Natural killer cell (primary cell): ENCODE data around the gene C17orf58. TPM values are rescaled to one million over a fixed set of nuclear protein-coding genes. Genes with fewer than 3 reads are reported as not detected.
"Not testable (repeated sequence)": the region's sequence is repeated elsewhere in the genome, so short reads cannot be mapped to it uniquely, and the experiment has no call there.

ENCODE experiments used
- ATAC-seq, 3 donors: fragments of 150-1000 bp in 2 of 3; fragments of 200-7000 bp in 1 of 3; cut with Tn5 transposase; 1 replicate in 1 of 3; 2 replicates in 2 of 3; pipeline ENCODE4 v1.10.0; 2021; ENCODE audit warnings: mild to moderate bottlenecking in 2 of 3, moderate library complexity in 2 of 3
- DNase-seq, 2 donors: peaks; one replicate each; pipeline versions ENCODE4 v3.0.0 to v3.0.0-alpha.2; 2013 to 2021; ENCODE audit warnings: mixed read lengths in 1 of 2
- H3K27ac ChIP-seq: one replicate; pipeline ENCODE4 v1.5.1; 2013; ENCODE audit warnings: mild to moderate bottlenecking, low read length
- H3K27me3 ChIP-seq: one replicate; pipeline ENCODE4 v1.6.1; 2013; ENCODE audit warnings: low read length; ENCODE audit not compliant: control insufficient read depth, insufficient read depth
- H3K36me3 ChIP-seq: one replicate; pipeline ENCODE4 v1.6.1; 2013; ENCODE audit warnings: low read length; ENCODE audit not compliant: control insufficient read depth, insufficient read depth
- H3K4me1 ChIP-seq: one replicate; pipeline ENCODE4 v1.6.1; 2013; ENCODE audit warnings: low read length; ENCODE audit not compliant: control insufficient read depth, insufficient read depth
- H3K4me3 ChIP-seq: one replicate; pipeline ENCODE4 v1.5.1; 2013; ENCODE audit warnings: low read length
- H3K9me3 ChIP-seq: one replicate; pipeline ENCODE4 v1.6.1; 2013; ENCODE audit warnings: low read length; ENCODE audit not compliant: control insufficient read depth, insufficient read depth
- H3K27ac Mint-ChIP-seq, 2 donors: one replicate each; pipeline ENCODE4 v1.8.0; 2022; ENCODE audit warnings: mild to moderate bottlenecking in 2 of 2, mixed read lengths in 2 of 2, moderate library complexity in 1 of 2
- H3K27me3 Mint-ChIP-seq, 2 donors: one replicate each; pipeline ENCODE4 v1.8.0; 2022; ENCODE audit warnings: low read depth in 2 of 2, mixed read lengths in 2 of 2
- H3K36me3 Mint-ChIP-seq: one replicate; pipeline ENCODE4 v1.8.0; 2022; ENCODE audit warnings: mixed read lengths
- H3K4me1 Mint-ChIP-seq, 2 donors: one replicate each; pipeline ENCODE4 v1.8.0; 2022; ENCODE audit warnings: mixed read lengths in 2 of 2
- H3K4me3 Mint-ChIP-seq: one replicate; pipeline ENCODE4 v1.8.0; 2022; ENCODE audit warnings: mild to moderate bottlenecking, moderate library complexity, mixed read lengths
- H3K9me3 Mint-ChIP-seq, 2 donors: one replicate each; pipeline ENCODE4 v1.8.0; 2022; ENCODE audit warnings: mixed read lengths in 2 of 2
- CTCF ChIP-seq: fragments of 200-600 bp; IDR thresholded peaks from one replicate; pipeline ENCODE4 v1.8.0; 2022; ENCODE audit warnings: antibody characterized with exemption
- WGBS: methylation state at CpG from one replicate; pipeline ENCODE4 v1.1.7; 2013; ENCODE audit warnings: missing lambda C conversion rate; ENCODE audit not compliant: insufficient coverage; 5-methylcytosine and 5-hydroxymethylcytosine counted together
- intact Hi-C: fragments of 100-400 bp; cut with micrococcal nuclease; formaldehyde crosslinking; loops from one replicate; pipeline ENCODE4 v1.14.2; 2022
- total RNA-seq, 4 donors: library from RNA; stranded (reverse); fragments of 120-200 nt in 1 of 4; gene quantifications; one replicate each; pipeline versions ENCODE4 v1.2.3 to v1.2.4, GENCODE V29; 2013 to 2022

The C17orf58 gene
- total RNA-seq, 3 donors from 2014 or later (not counting 1 experiment from before 2014, with no cell fraction given): 4.3 to 5.8 (median 4.6) TPM

- Mint-ChIP-seq H3K9me3 (no peaks in the 10 kb centered on the region), H3K27ac (no peak overlapping the region), H3K27me3 (no peaks in the 10 kb centered on the region), H3K36me3 (no peaks in the 10 kb centered on the region), H3K4me3 (no peak overlapping the region), H3K4me1 (no peaks in the 10 kb centered on the region)
- 96% methylated on average over 7 of the region's 7 CpGs for WGBS
- H3K27ac ChIP-seq: no peak overlapping the region
- H3K36me3 ChIP-seq: peaks cover 37% of the 10 kb centered on the region
- intact Hi-C loops: no loop called here
- no peaks in the 10 kb centered on the region for H3K27me3 ChIP-seq
- ATAC-seq (no peak), DNase-seq (no peak)
- H3K9me3 ChIP-seq: no peaks in the 10 kb centered on the region
- TF ChIP-seq CTCF: no peak
- H3K4me3 ChIP-seq: no peak overlapping the region
- H3K4me1 ChIP-seq: no peaks in the 10 kb centered on the region
Measured at GRCh38 chr17:67970783-67971182, 25.5 kb downstream of the C17orf58 start.

GRCh38 chr17:67963145-67963572 is 33.1 kb downstream of the C17orf58 start:
- peak overlapping the region; percentile 7 to 67 for H3K27ac Mint-ChIP-seq
- peak; percentile 74 for TF ChIP-seq CTCF
- H3K36me3 Mint-ChIP-seq, H3K27me3 Mint-ChIP-seq, H3K4me1 Mint-ChIP-seq, H3K4me3 ChIP-seq, H3K9me3 ChIP-seq, H3K4me3 Mint-ChIP-seq, H3K4me1 ChIP-seq, H3K27me3 ChIP-seq, H3K27ac ChIP-seq, H3K9me3 Mint-ChIP-seq: not testable (repeated sequence)
- H3K36me3 ChIP-seq: peaks cover 45% of the 10 kb centered on the region
- intact Hi-C loops: loop anchor here (2.0 to 5.0 kb wide), 2 partner anchors 49 to 500 kb away; no protein-coding TSS in a partner anchor
- 0% methylated on average over 1 of the region's 1 CpG for WGBS
- peak; percentile 96 to 100 (median 99) for ATAC-seq
- DNase-seq: peak; percentile 48 to 89

- intact Hi-C loops: loop anchor here (2.0 to 5.0 kb wide), 2 partner anchors 50 to 501 kb away; no protein-coding TSS in a partner anchor
- H3K36me3 ChIP-seq: peaks cover 35% of the 10 kb centered on the region
Measured at GRCh38 chr17:67962156-67962555, 34.1 kb downstream of the C17orf58 start.

GRCh38 chr17:67960276-67960675 is 36.0 kb downstream of the C17orf58 start:
- DNase-seq, H3K27ac ChIP-seq, H3K36me3 Mint-ChIP-seq, H3K4me1 ChIP-seq, H3K27me3 ChIP-seq, H3K9me3 ChIP-seq, H3K4me3 ChIP-seq, H3K9me3 Mint-ChIP-seq, H3K4me1 Mint-ChIP-seq, H3K4me3 Mint-ChIP-seq, H3K27me3 Mint-ChIP-seq, ATAC-seq: not testable (repeated sequence)
- peaks cover 23% of the 10 kb centered on the region for H3K36me3 ChIP-seq
- intact Hi-C loops: loop anchor here (5.0 kb wide), 1 partner anchor 52 kb away; no protein-coding TSS in a partner anchor
- H3K27ac Mint-ChIP-seq: peak overlapping the region in 1 of 2 donors; percentile 36
- no CpG with 5 or more reads among the region's 3 CpGs for WGBS

More at GRCh38 chr17:67962156-67962555, 34.1 kb downstream of the C17orf58 start:
- not testable (repeated sequence) for H3K27me3 Mint-ChIP-seq, H3K4me3 ChIP-seq, H3K36me3 Mint-ChIP-seq, H3K27ac ChIP-seq, H3K9me3 ChIP-seq, H3K4me1 ChIP-seq, ATAC-seq, H3K27me3 ChIP-seq, H3K9me3 Mint-ChIP-seq, H3K4me3 Mint-ChIP-seq, H3K4me1 Mint-ChIP-seq, DNase-seq
- 95% methylated on average over 1 of the region's 2 CpGs for WGBS
- peak overlapping the region; percentile 15 to 67 for H3K27ac Mint-ChIP-seq
